Stimulated activated CD4-positive, alpha-beta T cell treated with anti-CD3 and anti-CD28 coated beads, Interleukin-1b, Interleukin-23, amount 100 ng/mL, for 48 hours (primary cell): ENCODE measurements around the gene AKAP12.
A peak's percentile ranks its signal among the peaks of the same experiment; 100 is the strongest.

Source experiments
- DNase-seq: peaks from one replicate; pipeline ENCODE4 v3.0.0-alpha.2; 2020

AKAP12 gene

GRCh38 chr6:151387175-151387970, 147.6 kb downstream of the AKAP12 start:
- no peak for DNase-seq

GRCh38 chr6:151388236-151388635, 148.5 kb downstream of the AKAP12 start:
- no peak for DNase-seq

GRCh38 chr6:151388997-151389617, 149.3 kb downstream of the AKAP12 start:
- DNase-seq = no peak

- DNase-seq = no peak
Measured at GRCh38 chr6:151389618-151390275, 150.0 kb downstream of the AKAP12 start.

GRCh38 chr6:151390276-151390850, 150.6 kb downstream of the AKAP12 start:
- DNase-seq = peak; percentile 98

GRCh38 chr6:151390851-151391470, 151.2 kb downstream of the AKAP12 start:
- peak; percentile 79 for DNase-seq

GRCh38 chr6:151391471-151392413, 152.0 kb downstream of the AKAP12 start, which contains the start of gene ZBTB2:
Gene ZBTB2 (minus strand): TSS chr6:151391559. CDS start chr6:151373637, 17,922 bp downstream.
- DNase-seq = peak; percentile 69

GRCh38 chr6:151392427-151392826, 152.7 kb downstream of the AKAP12 start:
- DNase-seq = no peak

- no peak for DNase-seq
Measured at GRCh38 chr6:151393410-151393809, 153.6 kb downstream of the AKAP12 start.

GRCh38 chr6:151399679-151400078, 159.9 kb downstream of the AKAP12 start:
- DNase-seq = no peak

GRCh38 chr6:151400473-151400872, 160.7 kb downstream of the AKAP12 start:
- DNase-seq = no peak

GRCh38 chr6:151402228-151402627, 162.5 kb downstream of the AKAP12 start:
- DNase-seq = no peak

- no peak for DNase-seq
Measured at GRCh38 chr6:151403919-151404308, 164.1 kb downstream of the AKAP12 start.
